Kasumi-1 (cell line): Measurements from ENCODE around the gene ATP9B.
"Not testable (repeated sequence)": the region's sequence is repeated elsewhere in the genome, so short reads cannot be mapped to it uniquely, and the experiment has no call there.

Experiments
- DNase-seq, 2 experiments: peaks; one replicate each; lab custom pipeline; 2025; lab: John Stamatoyannopoulos, UW

Gene ATP9B

GRCh38 chr18:79242246-79242645, 173.1 kb downstream of the ATP9B start:
- DNase-seq: no peak

- no peak for DNase-seq
Measured at GRCh38 chr18:79245517-79246001, 176.4 kb downstream of the ATP9B start.

GRCh38 chr18:79246309-79247108, 177.3 kb downstream of the ATP9B start:
- peak; percentile 73 to 88 for DNase-seq

GRCh38 chr18:79248495-79249060, 179.4 kb downstream of the ATP9B start:
- DNase-seq: no peak

- DNase-seq: no peak
Measured at GRCh38 chr18:79250301-79250981, 181.2 kb downstream of the ATP9B start.

- no peak for DNase-seq
Measured at GRCh38 chr18:79251021-79251420, 181.8 kb downstream of the ATP9B start.

- DNase-seq: no peak
Measured at GRCh38 chr18:79252904-79253633, 183.9 kb downstream of the ATP9B start.

GRCh38 chr18:79257480-79257879, 188.3 kb downstream of the ATP9B start:
- no peak for DNase-seq

GRCh38 chr18:79258447-79258846, 189.3 kb downstream of the ATP9B start:
- peak in 1 of 2 experiments; percentile 10 for DNase-seq

- peak in 1 of 2 experiments; percentile 33 for DNase-seq
Measured at GRCh38 chr18:79259218-79259617, 190.0 kb downstream of the ATP9B start.

GRCh38 chr18:79260023-79260422, 190.8 kb downstream of the ATP9B start:
- DNase-seq: peak in 1 of 2 experiments; percentile 40

- DNase-seq: peak; percentile 40 to 65
Measured at GRCh38 chr18:79260510-79260909, 191.3 kb downstream of the ATP9B start.

GRCh38 chr18:79265068-79265467, 195.9 kb downstream of the ATP9B start:
- DNase-seq: not testable (repeated sequence)

- DNase-seq: not testable (repeated sequence)
Measured at GRCh38 chr18:79271812-79272211, 202.6 kb downstream of the ATP9B start.

GRCh38 chr18:79272916-79273315, 203.7 kb downstream of the ATP9B start:
- no peak for DNase-seq

- no peak for DNase-seq
Measured at GRCh38 chr18:79274823-79275222, 205.6 kb downstream of the ATP9B start.

- DNase-seq: no peak
Measured at GRCh38 chr18:79275461-79275860, 206.3 kb downstream of the ATP9B start.

- DNase-seq: no peak
Measured at GRCh38 chr18:79275992-79276391, 206.8 kb downstream of the ATP9B start.

GRCh38 chr18:79278896-79279295, 209.7 kb downstream of the ATP9B start:
- DNase-seq: no peak

GRCh38 chr18:79283131-79283810, 214.1 kb downstream of the ATP9B start:
- no peak for DNase-seq

- no peak for DNase-seq
Measured at GRCh38 chr18:79283929-79284328, 214.7 kb downstream of the ATP9B start.
